Measurements from ENCODE around the gene FAM184A. TPM values are rescaled to one million over a fixed set of nuclear protein-coding genes. Genes with fewer than 3 reads are reported as not detected.

The FAM184A gene
- total RNA-seq, 6 experiments from 2014 or later, result not detected

DNA sequence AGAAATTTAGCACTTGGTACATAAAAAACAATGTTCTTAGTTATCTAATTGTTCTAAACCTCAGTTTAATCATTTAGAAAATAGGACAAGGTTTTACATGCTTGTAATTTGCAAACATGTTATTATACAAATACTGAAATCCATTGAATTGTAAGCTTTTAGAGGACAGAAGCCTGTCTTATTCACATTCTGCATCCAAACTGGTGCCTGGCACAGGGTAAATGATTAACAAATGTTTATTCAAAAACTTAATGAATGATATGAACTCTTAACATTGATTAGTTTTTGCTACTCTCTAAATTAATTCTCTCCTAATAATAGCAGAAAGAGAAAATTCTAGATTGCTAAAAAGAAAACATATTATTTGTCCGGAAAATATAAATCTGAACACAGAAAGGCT lies 85.1 kb downstream of the FAM184A start:
- Mint-ChIP-seq H3K9me3 (no peaks in the 10 kb centered on the region), H3K4me3 (no peak overlapping the region), H3K4me1 (ENCODE audit: low read depth) (no peaks in the 10 kb centered on the region), H3K27me3 (ENCODE audit: insufficient read depth) (no peaks in the 10 kb centered on the region), H3K36me3 (ENCODE audit: low read depth) (no peaks in the 10 kb centered on the region), H3K27ac (no peak overlapping the region)
- no peak for DNase-seq
- TF ChIP-seq, protein P1, sequence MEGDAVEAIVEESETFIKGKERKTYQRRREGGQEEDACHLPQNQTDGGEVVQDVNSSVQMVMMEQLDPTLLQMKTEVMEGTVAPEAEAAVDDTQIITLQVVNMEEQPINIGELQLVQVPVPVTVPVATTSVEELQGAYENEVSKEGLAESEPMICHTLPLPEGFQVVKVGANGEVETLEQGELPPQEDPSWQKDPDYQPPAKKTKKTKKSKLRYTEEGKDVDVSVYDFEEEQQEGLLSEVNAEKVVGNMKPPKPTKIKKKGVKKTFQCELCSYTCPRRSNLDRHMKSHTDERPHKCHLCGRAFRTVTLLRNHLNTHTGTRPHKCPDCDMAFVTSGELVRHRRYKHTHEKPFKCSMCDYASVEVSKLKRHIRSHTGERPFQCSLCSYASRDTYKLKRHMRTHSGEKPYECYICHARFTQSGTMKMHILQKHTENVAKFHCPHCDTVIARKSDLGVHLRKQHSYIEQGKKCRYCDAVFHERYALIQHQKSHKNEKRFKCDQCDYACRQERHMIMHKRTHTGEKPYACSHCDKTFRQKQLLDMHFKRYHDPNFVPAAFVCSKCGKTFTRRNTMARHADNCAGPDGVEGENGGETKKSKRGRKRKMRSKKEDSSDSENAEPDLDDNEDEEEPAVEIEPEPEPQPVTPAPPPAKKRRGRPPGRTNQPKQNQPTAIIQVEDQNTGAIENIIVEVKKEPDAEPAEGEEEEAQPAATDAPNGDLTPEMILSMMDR (IDR thresholded peaks at IDR 0.05), result no peak

DNA sequence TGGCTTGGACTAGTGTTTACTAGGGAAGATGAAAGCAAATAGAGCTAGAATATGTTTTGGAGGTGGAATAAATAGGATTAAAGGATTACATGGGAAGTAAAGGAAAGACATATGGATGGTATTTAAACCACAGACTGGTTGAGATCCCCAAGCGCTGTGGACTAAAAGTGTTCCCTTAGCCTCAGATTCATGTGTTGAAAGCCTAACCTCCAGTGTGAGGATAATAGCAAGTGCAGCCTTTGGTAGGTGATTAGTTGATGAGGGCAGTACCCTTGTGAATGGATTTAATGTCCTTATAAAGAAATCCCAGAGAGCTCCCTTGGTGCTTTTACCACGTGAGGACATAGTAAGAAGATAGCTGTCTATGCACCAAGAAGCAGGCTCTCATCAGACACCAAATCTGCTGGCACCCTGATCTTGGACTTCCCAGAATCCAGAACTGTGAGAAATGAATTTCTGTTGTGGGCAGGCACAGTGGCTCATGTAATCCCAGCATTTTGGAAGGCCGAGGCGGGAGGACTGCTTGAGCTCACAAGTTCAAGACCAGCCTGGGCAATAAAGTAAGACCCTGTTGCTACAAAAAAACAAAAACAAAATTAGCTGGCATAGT lies 86.2 kb downstream of the FAM184A start:
- H3K4me3 Mint-ChIP-seq, result no peak overlapping the region
- no peak for DNase-seq
- H3K9me3 Mint-ChIP-seq, result no peaks in the 10 kb centered on the region
- H3K4me1 Mint-ChIP-seq (ENCODE audit: low read depth), result no peaks in the 10 kb centered on the region
- TF ChIP-seq, protein P1 (IDR thresholded peaks at IDR 0.05), result no peak
- H3K27ac Mint-ChIP-seq, result no peak overlapping the region
- H3K36me3 Mint-ChIP-seq (ENCODE audit: low read depth), result no peaks in the 10 kb centered on the region
- no peaks in the 10 kb centered on the region for H3K27me3 Mint-ChIP-seq (ENCODE audit: insufficient read depth)

DNA sequence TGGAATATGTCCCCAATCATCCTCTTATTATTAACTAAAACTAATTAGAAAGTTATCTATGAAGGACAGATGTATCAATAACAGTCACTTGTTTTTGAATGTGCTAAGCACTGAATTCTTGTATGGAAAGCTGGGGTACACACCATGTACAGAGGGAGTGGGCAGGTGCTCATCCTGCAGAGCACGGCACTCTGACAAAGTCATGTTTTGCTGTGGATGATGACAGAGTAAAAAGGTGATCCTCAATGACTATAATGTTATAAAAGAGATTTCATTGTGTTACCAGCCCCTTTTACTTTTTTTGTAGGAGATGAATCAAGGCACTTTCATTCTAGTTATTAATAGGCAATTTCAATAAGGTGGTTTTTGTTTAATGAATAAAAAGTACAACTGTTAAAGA lies 92.2 kb downstream of the FAM184A start:
- no peaks in the 10 kb centered on the region for H3K36me3 Mint-ChIP-seq (ENCODE audit: low read depth)
- no peaks in the 10 kb centered on the region for H3K9me3 Mint-ChIP-seq
- no peak for DNase-seq
- H3K4me3 Mint-ChIP-seq, result no peak overlapping the region
- TF ChIP-seq, protein P1 (IDR thresholded peaks at IDR 0.05), result no peak
- H3K27ac Mint-ChIP-seq, result no peak overlapping the region
- H3K4me1 Mint-ChIP-seq (ENCODE audit: low read depth), result no peaks in the 10 kb centered on the region
- no peaks in the 10 kb centered on the region for H3K27me3 Mint-ChIP-seq (ENCODE audit: insufficient read depth)

DNA sequence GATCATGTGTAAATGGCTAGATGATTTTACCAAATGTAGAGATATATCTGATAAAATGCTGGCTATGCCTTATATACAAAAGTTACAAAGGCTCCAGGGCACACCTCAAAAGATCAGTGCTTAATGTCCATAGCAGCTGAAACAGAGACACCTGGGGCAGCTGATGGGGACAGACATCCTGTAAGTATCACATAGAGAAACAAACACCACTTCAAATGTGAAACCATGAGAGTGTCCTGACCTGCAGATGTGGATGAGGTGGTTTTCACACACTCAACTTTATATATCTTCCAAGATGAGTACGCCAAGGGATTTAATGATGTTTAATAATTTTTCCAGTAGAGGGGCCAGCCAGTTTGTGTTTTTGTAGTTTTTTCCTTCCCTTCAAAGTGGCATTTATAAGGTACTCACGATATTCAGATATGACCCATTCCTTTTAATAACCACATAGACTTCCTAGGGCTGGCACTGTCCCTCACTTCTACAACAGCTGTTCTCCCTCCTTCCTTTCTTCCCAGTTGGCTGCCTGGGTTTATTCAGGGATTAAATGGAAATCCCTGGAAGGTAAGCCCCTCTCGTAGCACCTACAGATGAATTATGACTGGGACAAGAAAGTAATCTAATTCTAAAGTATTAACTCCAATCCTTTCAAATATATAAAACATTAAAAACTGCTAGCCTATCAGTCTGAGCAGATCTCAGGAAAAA lies 93.2 kb downstream of the FAM184A start:
- no peak for DNase-seq
- H3K4me3 Mint-ChIP-seq, result no peak overlapping the region
- H3K36me3 Mint-ChIP-seq (ENCODE audit: low read depth), result no peaks in the 10 kb centered on the region
- TF ChIP-seq, protein P1 (IDR thresholded peaks at IDR 0.05), result no peak
- H3K9me3 Mint-ChIP-seq, result no peaks in the 10 kb centered on the region
- no peak overlapping the region for H3K27ac Mint-ChIP-seq
- H3K4me1 Mint-ChIP-seq (ENCODE audit: low read depth), result no peaks in the 10 kb centered on the region
- no peaks in the 10 kb centered on the region for H3K27me3 Mint-ChIP-seq (ENCODE audit: insufficient read depth)

DNA sequence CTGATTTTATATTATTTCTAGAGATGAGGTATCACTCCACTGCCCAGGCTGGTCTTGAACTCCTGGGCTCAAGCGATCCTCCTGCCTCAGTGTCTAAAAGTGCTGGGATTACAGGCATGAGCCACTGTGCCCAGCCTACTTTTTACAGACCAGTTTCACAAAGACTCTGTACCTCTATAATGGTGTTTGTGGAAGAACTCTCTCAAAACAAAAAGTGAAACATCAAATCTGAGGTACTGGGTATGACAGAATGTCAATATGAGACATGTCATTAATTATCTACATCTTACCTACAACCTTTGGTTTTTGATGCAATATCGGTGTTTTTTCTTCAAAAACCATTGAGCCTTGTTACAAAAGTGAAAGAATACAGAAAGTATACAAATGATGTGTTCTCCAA lies 94.1 kb downstream of the FAM184A start:
- H3K27ac Mint-ChIP-seq, result no peak overlapping the region
- no peaks in the 10 kb centered on the region for H3K36me3 Mint-ChIP-seq (ENCODE audit: low read depth)
- no peak overlapping the region for H3K4me3 Mint-ChIP-seq

More for the DNA sequence above, 94.1 kb downstream of the FAM184A start:
- Mint-ChIP-seq H3K9me3 (no peaks in the 10 kb centered on the region), H3K27me3 (ENCODE audit: insufficient read depth) (no peaks in the 10 kb centered on the region), H3K4me1 (ENCODE audit: low read depth) (no peaks in the 10 kb centered on the region)
- DNase-seq, result no peak
- TF ChIP-seq, protein P1 (IDR thresholded peaks at IDR 0.05), result no peak
